Large intestine (tissue), 1 donor: ENCODE results near the gene ZNF430. TPM values are rescaled to one million over a fixed set of nuclear protein-coding genes. Genes with fewer than 3 reads are reported as not detected.

Experiments
- polyA plus RNA-seq: library from polyadenylated mRNA; unstranded; fragments of 120-200 nt; gene quantifications from one replicate; pipeline ENCODE4 v1.2.1, GENCODE V29; 2013

The ZNF430 gene
- polyA plus RNA-seq, 1 donor = 10.0 TPM

Other genes with a start within 250 kb of the ZNF430 start
- 4.3 TPM for gene ZNF66, start 244.4 kb upstream of the ZNF430 start, polyA plus RNA-seq
- gene ZNF85, start 97.4 kb upstream of the ZNF430 start, polyA plus RNA-seq = 9.1 TPM
- 17.0 TPM for gene ZNF714, start 61.5 kb downstream of the ZNF430 start, polyA plus RNA-seq
- gene ZNF431, start 121.4 kb downstream of the ZNF430 start, polyA plus RNA-seq = 31.1 TPM